Ishikawa (cell line): ENCODE data around the gene PSMC1.

Experiments used
- CEBPB ChIP-seq: IDR thresholded peaks from 2 replicates; pipeline ENCODE4 v1.6.1; 2012
- CREB1 ChIP-seq: IDR thresholded peaks from 2 replicates; pipeline ENCODE4 v1.6.1; 2012; ENCODE audit warnings: low read depth
- EGR1 ChIP-seq: IDR thresholded peaks from 2 replicates; pipeline ENCODE4 v1.6.1; 2012
- EP300 ChIP-seq: IDR thresholded peaks from 2 replicates; pipeline ENCODE4 v1.6.1; 2012; ENCODE audit warnings: borderline replicate concordance
- FOXM1 ChIP-seq: IDR thresholded peaks from 2 replicates; pipeline ENCODE4 v1.6.1; 2012; ENCODE audit warnings: low read depth, borderline replicate concordance
- NFIC ChIP-seq: IDR thresholded peaks from 2 replicates; pipeline ENCODE4 v1.6.1; 2012
- RAD21 ChIP-seq: IDR thresholded peaks from 2 replicates; pipeline ENCODE4 v1.6.1; 2012; ENCODE audit warnings: low read depth
- TAF1 ChIP-seq: IDR thresholded peaks from 2 replicates; pipeline ENCODE4 v1.6.1; 2012; ENCODE audit warnings: low read depth, mild to moderate bottlenecking
- TCF12 ChIP-seq: IDR thresholded peaks from 2 replicates; pipeline ENCODE4 v1.6.1; 2012; ENCODE audit warnings: low read depth
- TEAD4 ChIP-seq: IDR thresholded peaks from 2 replicates; pipeline ENCODE4 v1.6.1; 2012
- YY1 ChIP-seq: IDR thresholded peaks from 2 replicates; pipeline ENCODE4 v1.6.1; 2012; ENCODE audit warnings: low read depth
- ZBTB7A ChIP-seq: IDR thresholded peaks from 2 replicates; pipeline ENCODE4 v1.6.1; 2012; ENCODE audit warnings: low read depth
- TF ChIP-seq, protein P1 (sequence below): IDR thresholded peaks from 2 replicates; pipeline ENCODE4 v1.6.1; 2012
- TF ChIP-seq, protein P2 (sequence below): IDR thresholded peaks from 2 replicates; pipeline ENCODE4 v1.6.1; 2012
- TF ChIP-seq, protein P3 (sequence below): IDR thresholded peaks from 2 replicates; pipeline ENCODE4 v1.6.1; 2012; ENCODE audit warnings: low read depth, mild to moderate bottlenecking

PSMC1 gene

DNA sequence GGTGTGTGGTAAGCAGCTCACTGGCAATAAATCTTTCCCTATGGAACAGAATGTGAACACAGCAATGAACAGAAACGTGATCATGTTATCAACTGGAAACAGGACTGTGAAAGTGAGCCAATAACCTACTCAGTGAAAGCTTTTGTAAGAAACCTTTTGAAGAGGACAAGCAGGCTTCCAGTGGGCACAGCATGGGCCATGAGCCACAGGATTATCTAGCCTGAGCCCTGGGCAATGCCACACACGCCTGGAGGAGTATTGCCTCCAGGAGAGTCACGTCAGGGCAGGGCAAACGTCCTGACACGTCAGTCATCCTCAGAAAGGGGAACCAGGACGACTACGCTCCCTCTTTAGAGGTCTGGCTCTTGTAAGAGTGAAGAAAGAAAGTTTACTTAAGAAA lies 43.1 kb downstream of the PSMC1 start:
- TF ChIP-seq TAF1: no peak
- no peak for TF ChIP-seq CREB1
- TF ChIP-seq, protein P1, sequence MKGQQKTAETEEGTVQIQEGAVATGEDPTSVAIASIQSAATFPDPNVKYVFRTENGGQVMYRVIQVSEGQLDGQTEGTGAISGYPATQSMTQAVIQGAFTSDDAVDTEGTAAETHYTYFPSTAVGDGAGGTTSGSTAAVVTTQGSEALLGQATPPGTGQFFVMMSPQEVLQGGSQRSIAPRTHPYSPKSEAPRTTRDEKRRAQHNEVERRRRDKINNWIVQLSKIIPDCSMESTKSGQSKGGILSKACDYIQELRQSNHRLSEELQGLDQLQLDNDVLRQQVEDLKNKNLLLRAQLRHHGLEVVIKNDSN: no peak
- no peak for TF ChIP-seq FOXM1
- TF ChIP-seq, protein P2, sequence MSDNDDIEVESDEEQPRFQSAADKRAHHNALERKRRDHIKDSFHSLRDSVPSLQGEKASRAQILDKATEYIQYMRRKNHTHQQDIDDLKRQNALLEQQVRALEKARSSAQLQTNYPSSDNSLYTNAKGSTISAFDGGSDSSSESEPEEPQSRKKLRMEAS: no peak
- TF ChIP-seq ZBTB7A: no peak
- TF ChIP-seq YY1: no peak
- TF ChIP-seq EP300: no peak
- no peak for TF ChIP-seq TEAD4
- TF ChIP-seq EGR1: no peak
- no peak for TF ChIP-seq TCF12
- TF ChIP-seq, protein P3, sequence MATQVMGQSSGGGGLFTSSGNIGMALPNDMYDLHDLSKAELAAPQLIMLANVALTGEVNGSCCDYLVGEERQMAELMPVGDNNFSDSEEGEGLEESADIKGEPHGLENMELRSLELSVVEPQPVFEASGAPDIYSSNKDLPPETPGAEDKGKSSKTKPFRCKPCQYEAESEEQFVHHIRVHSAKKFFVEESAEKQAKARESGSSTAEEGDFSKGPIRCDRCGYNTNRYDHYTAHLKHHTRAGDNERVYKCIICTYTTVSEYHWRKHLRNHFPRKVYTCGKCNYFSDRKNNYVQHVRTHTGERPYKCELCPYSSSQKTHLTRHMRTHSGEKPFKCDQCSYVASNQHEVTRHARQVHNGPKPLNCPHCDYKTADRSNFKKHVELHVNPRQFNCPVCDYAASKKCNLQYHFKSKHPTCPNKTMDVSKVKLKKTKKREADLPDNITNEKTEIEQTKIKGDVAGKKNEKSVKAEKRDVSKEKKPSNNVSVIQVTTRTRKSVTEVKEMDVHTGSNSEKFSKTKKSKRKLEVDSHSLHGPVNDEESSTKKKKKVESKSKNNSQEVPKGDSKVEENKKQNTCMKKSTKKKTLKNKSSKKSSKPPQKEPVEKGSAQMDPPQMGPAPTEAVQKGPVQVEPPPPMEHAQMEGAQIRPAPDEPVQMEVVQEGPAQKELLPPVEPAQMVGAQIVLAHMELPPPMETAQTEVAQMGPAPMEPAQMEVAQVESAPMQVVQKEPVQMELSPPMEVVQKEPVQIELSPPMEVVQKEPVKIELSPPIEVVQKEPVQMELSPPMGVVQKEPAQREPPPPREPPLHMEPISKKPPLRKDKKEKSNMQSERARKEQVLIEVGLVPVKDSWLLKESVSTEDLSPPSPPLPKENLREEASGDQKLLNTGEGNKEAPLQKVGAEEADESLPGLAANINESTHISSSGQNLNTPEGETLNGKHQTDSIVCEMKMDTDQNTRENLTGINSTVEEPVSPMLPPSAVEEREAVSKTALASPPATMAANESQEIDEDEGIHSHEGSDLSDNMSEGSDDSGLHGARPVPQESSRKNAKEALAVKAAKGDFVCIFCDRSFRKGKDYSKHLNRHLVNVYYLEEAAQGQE: no peak
- no peak for TF ChIP-seq CEBPB
- no peak for TF ChIP-seq RAD21
- no peak for TF ChIP-seq NFIC

DNA sequence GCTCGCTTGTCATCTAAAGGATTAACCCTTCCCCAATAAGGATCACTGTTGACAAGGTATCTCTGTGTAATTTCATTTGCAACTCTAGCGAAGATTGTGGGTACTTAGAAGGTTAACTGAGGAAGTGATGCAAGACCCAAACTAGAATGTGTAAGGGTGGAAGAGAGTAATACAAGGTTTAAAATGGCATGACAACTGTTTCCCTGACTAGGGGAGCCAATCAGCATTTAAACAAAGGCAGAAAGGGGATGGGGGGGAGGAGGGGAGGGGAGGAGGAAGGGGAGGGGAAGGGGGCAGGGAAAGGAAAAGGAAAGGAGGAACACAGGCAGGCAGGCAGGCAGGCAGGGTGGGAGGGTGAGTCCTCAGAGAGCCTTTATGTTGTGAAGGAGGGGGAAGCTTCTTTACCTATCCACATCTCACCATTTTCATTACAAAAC lies 44.3 kb downstream of the PSMC1 start:
- TF ChIP-seq CREB1 (no peak), YY1 (no peak), TCF12 (no peak), FOXM1 (no peak)
- TF ChIP-seq, protein P2: no peak
- TF ChIP-seq, protein P1: no peak

DNA sequence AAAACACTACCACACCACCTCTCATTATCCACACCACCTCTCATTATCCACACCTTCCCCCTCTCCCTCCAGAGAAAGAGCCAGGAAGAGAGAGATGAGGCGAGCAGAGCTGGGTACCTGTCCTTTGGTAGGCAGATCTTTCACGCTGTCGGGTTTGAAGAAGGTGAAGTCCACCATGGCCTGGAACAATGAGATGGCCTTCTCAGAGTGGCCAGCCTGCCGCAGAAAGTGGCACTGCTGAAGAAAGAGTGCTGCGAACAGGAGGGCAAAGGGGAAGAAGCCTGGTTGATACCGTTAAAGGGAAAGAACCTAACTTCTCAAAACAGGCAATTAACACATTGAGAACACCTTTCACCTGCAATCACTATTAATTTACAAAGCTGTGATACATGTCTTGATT lies 44.8 kb downstream of the PSMC1 start:
- TF ChIP-seq CREB1 (no peak), RAD21 (no peak), EGR1 (no peak), FOXM1 (no peak), YY1 (no peak), EP300 (no peak), TEAD4 (no peak), ZBTB7A (no peak), TCF12 (no peak), CEBPB (no peak)
- TF ChIP-seq, protein P3: no peak
- TF ChIP-seq, protein P1: no peak

GRCh38 chr14:90301668-90302090 lies 45.3 kb downstream of the PSMC1 start:
- no peak for TF ChIP-seq EP300
- TF ChIP-seq RAD21: peak; percentile 71

DNA sequence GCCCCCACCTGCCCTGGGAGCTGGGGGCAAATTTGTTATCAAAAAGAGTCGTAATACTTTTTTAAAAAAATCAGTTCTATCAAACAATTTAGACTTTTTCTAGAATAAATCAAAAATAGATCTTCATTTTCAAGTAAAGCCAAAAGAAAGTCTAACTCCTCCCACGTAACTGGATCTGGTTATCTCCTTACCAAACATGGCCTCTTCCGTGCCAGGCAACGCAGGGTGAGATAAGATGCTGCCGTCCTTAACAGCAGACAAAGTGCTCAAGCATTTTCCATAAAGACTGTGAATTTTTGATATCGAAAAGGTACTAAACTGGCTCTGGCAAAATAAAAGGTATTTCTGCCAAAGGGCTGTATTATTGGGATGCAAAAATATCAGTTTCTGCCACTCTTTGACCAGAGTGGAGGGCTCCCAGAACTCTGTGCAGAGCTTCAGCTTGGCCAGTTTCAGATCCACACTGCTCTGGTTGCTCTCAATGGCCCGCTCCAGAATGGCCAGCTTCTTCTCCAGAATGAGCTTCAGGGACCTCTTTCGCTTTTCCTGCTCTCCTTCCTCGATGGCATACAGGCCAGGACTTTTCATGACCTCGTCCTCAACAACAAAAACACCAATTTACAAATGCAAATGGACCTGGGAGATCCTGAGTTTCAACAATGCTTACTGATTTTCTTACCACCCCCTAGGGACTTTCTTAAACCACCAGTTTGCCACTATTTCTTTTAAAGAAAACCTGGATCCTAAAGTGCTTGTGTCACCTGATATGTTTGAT lies 46.4 kb downstream of the PSMC1 start:
- TF ChIP-seq, protein P3: no peak
- TF ChIP-seq RAD21 (no peak), TAF1 (no peak), CEBPB (no peak), EGR1 (no peak), TCF12 (no peak), CREB1 (no peak), YY1 (no peak), FOXM1 (no peak), NFIC (no peak)
